IPS DF 4.7 (cell line): ENCODE results near the gene LGALS8.
"Not testable (repeated sequence)": the region's sequence is repeated elsewhere in the genome, so short reads cannot be mapped to it uniquely, and the experiment has no call there.

Experiments used
- DNase-seq: peaks from one replicate; pipeline ENCODE4 v3.0.0-alpha.2; 2013; ENCODE audit warnings: low spot score; ENCODE audit errors: extremely low read depth

Gene LGALS8

GRCh38 chr1:236540813-236541465, 17.2 kb downstream of the LGALS8 start:
- no peak for DNase-seq

GRCh38 chr1:236541710-236542109, 17.9 kb downstream of the LGALS8 start:
- no peak for DNase-seq

GRCh38 chr1:236543065-236543669, 19.4 kb downstream of the LGALS8 start:
- no peak for DNase-seq

GRCh38 chr1:236545621-236546169, 21.9 kb downstream of the LGALS8 start:
- DNase-seq, result no peak

GRCh38 chr1:236548452-236548851, 24.7 kb downstream of the LGALS8 start:
- DNase-seq, result no peak

- DNase-seq, result no peak
Measured at GRCh38 chr1:236550961-236551851, 27.4 kb downstream of the LGALS8 start.

GRCh38 chr1:236552096-236552495, 28.3 kb downstream of the LGALS8 start:
- no peak for DNase-seq

- no peak for DNase-seq
Measured at GRCh38 chr1:236552901-236553300, 29.1 kb downstream of the LGALS8 start.

GRCh38 chr1:236553370-236553769, 29.6 kb downstream of the LGALS8 start:
- DNase-seq, result no peak

GRCh38 chr1:236556606-236557005, 32.8 kb downstream of the LGALS8 start:
- no peak for DNase-seq

GRCh38 chr1:236558081-236558480, 34.3 kb downstream of the LGALS8 start:
- no peak for DNase-seq

GRCh38 chr1:236558846-236559245, 35.1 kb downstream of the LGALS8 start:
- DNase-seq, result no peak

GRCh38 chr1:236560213-236560771, 36.5 kb downstream of the LGALS8 start:
- DNase-seq, result no peak

GRCh38 chr1:236561976-236562375, 38.2 kb downstream of the LGALS8 start:
- no peak for DNase-seq

- no peak for DNase-seq
Measured at GRCh38 chr1:236565530-236565929, 41.7 kb downstream of the LGALS8 start.

- no peak for DNase-seq
Measured at GRCh38 chr1:236568285-236568894, 44.6 kb downstream of the LGALS8 start.

- no peak for DNase-seq
Measured at GRCh38 chr1:236575523-236575922, 51.7 kb downstream of the LGALS8 start.

GRCh38 chr1:236576004-236576403, 52.2 kb downstream of the LGALS8 start:
- DNase-seq, result no peak

- DNase-seq, result not testable (repeated sequence)
Measured at GRCh38 chr1:236577041-236577440, 53.3 kb downstream of the LGALS8 start.

GRCh38 chr1:236578661-236579060, 54.9 kb downstream of the LGALS8 start:
- no peak for DNase-seq

- DNase-seq, result not testable (repeated sequence)
Measured at GRCh38 chr1:236580404-236580803, 56.6 kb downstream of the LGALS8 start.
